ENCODE data around the gene GTF2IRD1. TPM values are rescaled to one million over a fixed set of nuclear protein-coding genes. Genes with fewer than 3 reads are reported as not detected.

Gene GTF2IRD1
- total and polyA plus RNA-seq, 2 of the 4 experiments (the other 2 are of a cell fraction) = 4.1 to 21.9 TPM

DNA sequence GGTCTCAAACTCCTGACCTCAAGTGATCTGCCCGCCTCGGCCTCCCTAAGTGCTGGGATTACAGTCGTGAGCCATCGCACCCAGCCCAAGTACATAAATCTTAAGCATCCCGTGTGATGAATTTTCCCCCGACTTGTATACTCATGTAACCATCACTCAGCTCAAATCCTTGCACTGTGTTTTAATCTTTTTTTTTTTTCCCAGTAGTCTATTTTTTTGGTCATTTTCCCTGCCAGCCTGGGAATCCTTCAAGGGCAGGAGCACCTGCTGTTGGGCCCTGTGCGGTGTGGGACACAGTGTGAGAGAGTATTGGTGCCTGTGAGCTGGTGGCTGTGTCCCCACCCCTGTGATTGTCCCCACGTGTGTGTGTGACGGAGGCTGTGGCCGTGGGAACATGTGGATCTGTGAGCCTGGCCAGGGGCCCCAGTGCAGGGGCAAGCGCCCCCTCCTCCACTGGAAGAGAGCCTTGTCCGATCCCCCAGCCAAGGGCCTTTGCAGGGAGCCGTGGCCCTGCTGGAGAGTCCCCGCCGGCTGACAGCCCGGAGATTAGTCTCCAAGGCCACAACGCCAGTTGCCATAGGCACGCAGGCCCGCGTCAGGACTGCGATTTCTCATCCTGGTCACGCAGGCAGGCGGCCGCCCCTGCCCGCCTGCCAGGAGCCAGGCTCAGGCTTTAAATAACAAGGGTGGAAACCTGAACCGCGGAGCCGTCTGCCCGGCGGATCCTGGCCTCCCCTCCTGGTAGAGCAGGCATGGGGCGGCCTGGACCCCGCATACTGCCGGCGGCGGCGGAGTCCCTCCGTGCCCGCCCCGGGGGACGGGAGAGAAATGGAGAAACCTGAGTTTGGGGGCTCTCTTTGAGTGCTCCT is 26.5 kb downstream of the GTF2IRD1 start:
- peak overlapping the region; percentile 85 for H3K14ac ChIP-seq (replicated peaks; ENCODE audit: low read depth, low read length)
- no peak overlapping the region for H3K4me3 ChIP-seq (ENCODE audit: insufficient read depth, low read depth, low read length)
- H2AK9ac ChIP-seq (replicated peaks; ENCODE audit: low read depth, low read length, poor library complexity) = peak overlapping the region; percentile 97
- dilution Hi-C loops (cut with HindIII; ENCODE audit: low sequenced_read_pairs, unreplicated experiment) (no loop called here), in situ Hi-C loops (cut with MboI; ENCODE audit: low sequenced_read_pairs) (no loop called here), intact Hi-C loops (cut with micrococcal nuclease) (no loop called here)
- 18% methylated on average over 8 of the region's 40 CpGs; no CpG with 5 or more reads in 1 of the 2 experiments for WGBS, 2 experiments (ENCODE audit: extremely low coverage in 2 of 2, insufficient read length in 1 of 2)
- H4K91ac ChIP-seq (ENCODE audit: insufficient read depth, low read depth, low read length) = peak overlapping the region; percentile 99
- H4K20me1 ChIP-seq (ENCODE audit: insufficient read depth, low read length) = peaks cover 38% of the 10 kb centered on the region
- ChIA-PET CTCF (interaction anchor here (0.7 kb wide), 1 partner anchor 30 kb away, joined by 3 read pairs; no protein-coding TSS in a partner anchor), POLR2A (ENCODE audit: unreplicated experiment) (no interaction called here)
- peak overlapping the region; percentile 86 for H2BK20ac ChIP-seq (ENCODE audit: low read depth, low read length)
- H3K9ac ChIP-seq (ENCODE audit: low read depth, low read length) = peak overlapping the region; percentile 77
- peak overlapping the region; percentile 93 to 94 for H4K8ac ChIP-seq (ENCODE audit: low read depth in 2 of 2, low read length in 2 of 2)
- H3K27ac ChIP-seq (ENCODE audit: insufficient read depth, low read length) = peak overlapping the region; percentile 84
- no TSS peak for BruUV-seq (replicated peaks)
- peak overlapping the region; percentile 72 for H3K4me2 ChIP-seq (ENCODE audit: low read depth, low read length)
- DNase-seq (peak; percentile 93), ATAC-seq (ENCODE audit: low read depth) (peak; percentile 48)
- no peaks in the 10 kb centered on the region for H3K9me3 ChIP-seq (ENCODE audit: control insufficient read depth, insufficient read depth, low read length)
- peak overlapping the region; percentile 83 for H4K5ac ChIP-seq (ENCODE audit: low read depth, low read length)
- H3K9me1 ChIP-seq (ENCODE audit: insufficient read depth, low read length) = peaks cover 22% of the 10 kb centered on the region
- peak overlapping the region; percentile 93 for H2BK5ac ChIP-seq (ENCODE audit: low read depth, low read length, poor library complexity, severe bottlenecking)
- H2AK5ac ChIP-seq (ENCODE audit: low read depth, low read length) = peak overlapping the region; percentile 98
- H3K56ac ChIP-seq (ENCODE audit: extremely low read depth, insufficient read depth, low read length) = peak overlapping the region; percentile 79
- peak overlapping the region; percentile 93 for H3K23ac ChIP-seq (ENCODE audit: low read depth, low read length)
- no peaks in the 10 kb centered on the region for H3K27me3 ChIP-seq (ENCODE audit: control insufficient read depth, insufficient read depth, low read length)
- peak overlapping the region; percentile 96; the same call in 2 of the 3 replicates for H2BK15ac ChIP-seq (ENCODE audit: low read depth, low read length)
- peaks cover 56% of the 10 kb centered on the region for H3K4me1 ChIP-seq (ENCODE audit: control insufficient read depth, insufficient read depth, low read length)
- peak overlapping the region; percentile 95 for H2BK120ac ChIP-seq (ENCODE audit: low read depth, low read length)
- peak overlapping the region; percentile 96 for H3K4ac ChIP-seq (ENCODE audit: low read depth, low read length)
- peaks cover 19 to 90% of the 10 kb centered on the region in 2 experiments for H3K79me1 ChIP-seq (ENCODE audit: low read depth in 1 of 2, low read length in 2 of 2)
- H3K18ac ChIP-seq (ENCODE audit: low read depth, low read length) = peak overlapping the region; percentile 85
- peak overlapping the region; percentile 86 for H2AFZ ChIP-seq (replicated peaks; ENCODE audit: low read length, poor library complexity)
- no peaks in the 10 kb centered on the region for H3K36me3 ChIP-seq (ENCODE audit: control insufficient read depth, insufficient read depth, low read length)
- TF ChIP-seq SMC3 (IDR thresholded peaks at IDR 0.05; ENCODE audit: low read depth, low read length) (no peak), RCOR1 (IDR thresholded peaks at IDR 0.05; ENCODE audit: insufficient replicate concordance, low read length) (no peak), MXI1 (IDR thresholded peaks at IDR 0.05; ENCODE audit: borderline replicate concordance, low read depth, low read length) (peak; percentile 66; the same call in 1 of the 2 replicates), BHLHE40 (IDR thresholded peaks at IDR 0.05; ENCODE audit: low read depth, low read length) (peak; percentile 76), CEBPB (IDR thresholded peaks at IDR 0.05; ENCODE audit: low read depth, low read length) (peak; percentile 75), CHD1 (IDR thresholded peaks at IDR 0.05; ENCODE audit: low read depth, low read length) (0 out of 2 replicates have a peak, but pooled peaks have one; percentile 33), POLR2A (IDR thresholded peaks at IDR 0.05; ENCODE audit: low read depth, low read length) (peak; percentile 86), RAD21 (IDR thresholded peaks at IDR 0.05; ENCODE audit: low read length) (no peak; the same call in 1 of the 2 replicates), FOS (IDR thresholded peaks at IDR 0.05; ENCODE audit: low read depth, low read length) (peak; percentile 62; the same call in 1 of the 2 replicates), ELK1 (IDR thresholded peaks at IDR 0.05; ENCODE audit: borderline replicate concordance, low read depth, low read length) (no peak), MAZ (IDR thresholded peaks at IDR 0.05; ENCODE audit: borderline replicate concordance, low read depth, low read length) (peak; percentile 44; the same call in 1 of the 2 replicates)
- TF ChIP-seq, protein P1, sequence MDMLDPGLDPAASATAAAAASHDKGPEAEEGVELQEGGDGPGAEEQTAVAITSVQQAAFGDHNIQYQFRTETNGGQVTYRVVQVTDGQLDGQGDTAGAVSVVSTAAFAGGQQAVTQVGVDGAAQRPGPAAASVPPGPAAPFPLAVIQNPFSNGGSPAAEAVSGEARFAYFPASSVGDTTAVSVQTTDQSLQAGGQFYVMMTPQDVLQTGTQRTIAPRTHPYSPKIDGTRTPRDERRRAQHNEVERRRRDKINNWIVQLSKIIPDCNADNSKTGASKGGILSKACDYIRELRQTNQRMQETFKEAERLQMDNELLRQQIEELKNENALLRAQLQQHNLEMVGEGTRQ (IDR thresholded peaks at IDR 0.05; ENCODE audit: low read depth, low read length) = peak; percentile 37; the same call in 1 of the 2 replicates
- TF ChIP-seq, protein P2, sequence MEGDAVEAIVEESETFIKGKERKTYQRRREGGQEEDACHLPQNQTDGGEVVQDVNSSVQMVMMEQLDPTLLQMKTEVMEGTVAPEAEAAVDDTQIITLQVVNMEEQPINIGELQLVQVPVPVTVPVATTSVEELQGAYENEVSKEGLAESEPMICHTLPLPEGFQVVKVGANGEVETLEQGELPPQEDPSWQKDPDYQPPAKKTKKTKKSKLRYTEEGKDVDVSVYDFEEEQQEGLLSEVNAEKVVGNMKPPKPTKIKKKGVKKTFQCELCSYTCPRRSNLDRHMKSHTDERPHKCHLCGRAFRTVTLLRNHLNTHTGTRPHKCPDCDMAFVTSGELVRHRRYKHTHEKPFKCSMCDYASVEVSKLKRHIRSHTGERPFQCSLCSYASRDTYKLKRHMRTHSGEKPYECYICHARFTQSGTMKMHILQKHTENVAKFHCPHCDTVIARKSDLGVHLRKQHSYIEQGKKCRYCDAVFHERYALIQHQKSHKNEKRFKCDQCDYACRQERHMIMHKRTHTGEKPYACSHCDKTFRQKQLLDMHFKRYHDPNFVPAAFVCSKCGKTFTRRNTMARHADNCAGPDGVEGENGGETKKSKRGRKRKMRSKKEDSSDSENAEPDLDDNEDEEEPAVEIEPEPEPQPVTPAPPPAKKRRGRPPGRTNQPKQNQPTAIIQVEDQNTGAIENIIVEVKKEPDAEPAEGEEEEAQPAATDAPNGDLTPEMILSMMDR (conservative IDR thresholded peaks at IDR 0.05; ENCODE audit: low read depth, low read length) = no peak

All from IMR-90 (cell line).